Measurements from ENCODE around the gene CCR8. TPM values are rescaled to one million over a fixed set of nuclear protein-coding genes. Genes with fewer than 3 reads are reported as not detected.
"Not testable (repeated sequence)": the region's sequence is repeated elsewhere in the genome, so short reads cannot be mapped to it uniquely, and the experiment has no call there.

Gene CCR8
- total RNA-seq, 2 experiments from 2014 or later: 0.55 to 0.94 TPM

DNA sequence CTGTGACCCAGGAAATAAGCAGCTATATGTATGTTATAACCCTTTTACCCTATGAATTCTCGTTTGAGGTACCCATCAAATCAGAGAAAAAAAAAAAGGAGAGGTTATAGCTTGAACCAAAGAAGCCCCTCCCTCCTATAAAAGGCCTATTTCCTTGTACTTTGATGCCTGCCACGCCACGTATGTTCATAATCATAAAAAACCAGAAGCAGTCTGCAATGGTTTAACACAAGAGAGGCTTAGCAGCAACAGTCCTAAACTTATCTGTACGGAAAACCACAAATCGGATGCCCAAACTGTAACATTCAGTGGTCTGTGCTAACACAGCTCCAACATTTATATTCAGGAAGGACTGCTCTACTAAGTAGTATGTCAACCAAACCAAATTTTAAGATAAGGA lies 21.2 kb downstream of the CCR8 start:
- Mint-ChIP-seq H3K27ac (peak overlapping the region; percentile 69), H3K4me3 (peak overlapping the region; percentile 3), H3K4me1 (ENCODE audit: low read depth) (peaks cover 38% of the 10 kb centered on the region), H3K27me3 (ENCODE audit: low read depth) (peaks cover 11% of the 10 kb centered on the region), H3K36me3 (ENCODE audit: low read depth) (no peaks in the 10 kb centered on the region), H3K9me3 (ENCODE audit: insufficient read depth) (no peaks in the 10 kb centered on the region)
- ChIA-PET CTCF (interaction anchor here (1.4 to 5.9 kb wide), 7 partner anchors 10 to 62 kb away, joined by 3 to 26 read pairs (median 7); no protein-coding TSS in a partner anchor), POLR2A (interaction anchor here (0.7 to 1.0 kb wide), 2 partner anchors 11 to 88 kb away, joined by 3 read pairs; no protein-coding TSS in a partner anchor)
- ATAC-seq (no peak), DNase-seq (no peak)

DNA sequence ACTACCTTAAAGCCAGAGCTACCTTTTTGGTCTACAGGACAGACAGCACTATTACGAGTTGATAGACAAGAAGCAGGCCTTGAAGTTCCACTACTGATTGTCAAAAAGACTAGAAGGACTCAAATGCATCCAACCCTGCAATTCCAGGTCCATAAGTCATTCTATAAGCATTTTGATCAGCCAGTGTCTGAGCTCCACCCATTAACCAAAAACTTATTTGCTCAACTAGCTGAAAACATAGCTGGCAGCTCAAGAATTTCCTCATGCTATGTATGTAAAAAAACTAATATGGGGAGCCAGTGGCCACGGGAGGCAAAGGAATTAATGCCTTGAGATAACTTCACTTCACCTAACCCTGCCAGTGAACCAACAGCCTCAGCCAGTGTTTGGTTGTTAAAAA lies 21.6 kb downstream of the CCR8 start:
- not testable (repeated sequence) for DNase-seq; ATAC-seq; H3K9me3 Mint-ChIP-seq (ENCODE audit: insufficient read depth); H3K36me3 Mint-ChIP-seq (ENCODE audit: low read depth)
- POLR2A ChIA-PET: interaction anchor here (0.7 to 1.5 kb wide), 2 partner anchors 10 to 89 kb away, joined by 3 read pairs; no protein-coding TSS in a partner anchor
- peak overlapping the region; percentile 69 for H3K27ac Mint-ChIP-seq
- peaks cover 36% of the 10 kb centered on the region for H3K4me1 Mint-ChIP-seq (ENCODE audit: low read depth)
- CTCF ChIA-PET: interaction anchor here (1.4 to 5.9 kb wide), 8 partner anchors 10 to 63 kb away, joined by 3 to 26 read pairs (median 7); no protein-coding TSS in a partner anchor
- peak overlapping the region; percentile 3 for H3K4me3 Mint-ChIP-seq
- H3K27me3 Mint-ChIP-seq (ENCODE audit: low read depth): peaks cover 14% of the 10 kb centered on the region

DNA sequence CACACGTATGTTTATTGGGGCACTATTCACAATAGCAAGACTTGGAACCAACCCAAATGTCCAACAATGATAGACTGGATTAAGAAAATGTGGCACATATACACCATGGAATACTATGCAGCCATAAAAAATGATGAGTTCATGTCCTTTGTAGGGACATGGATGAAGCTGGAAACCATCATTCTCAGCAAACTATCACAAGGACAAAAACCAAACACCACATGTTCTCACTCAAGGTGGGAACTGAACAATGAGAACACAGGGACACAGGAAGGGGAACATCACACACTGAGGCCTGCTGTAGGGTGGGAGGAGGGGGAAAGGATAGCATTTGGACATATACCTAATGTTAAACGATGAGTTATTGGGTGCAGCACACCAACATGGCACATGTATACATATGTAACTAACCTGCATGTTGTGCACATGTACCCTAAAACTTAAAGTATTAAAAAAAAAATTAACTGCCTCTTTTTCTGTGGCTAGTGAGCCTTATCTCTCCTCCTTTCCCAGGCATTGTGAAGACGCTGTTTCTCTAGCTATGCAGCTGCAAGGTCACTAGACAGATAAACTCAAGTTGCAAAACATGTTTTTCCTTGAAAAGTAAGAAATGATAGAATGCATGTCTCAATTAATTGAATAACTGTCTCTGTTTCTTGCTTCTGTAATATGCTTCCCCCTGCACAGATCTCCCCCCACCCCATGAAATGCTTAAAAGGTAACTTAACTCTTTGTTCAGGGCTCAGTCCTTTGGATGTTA lies 23.8 kb downstream of the CCR8 start:
- POLR2A ChIA-PET; H3K9me3 Mint-ChIP-seq (ENCODE audit: insufficient read depth); H3K36me3 Mint-ChIP-seq (ENCODE audit: low read depth); ATAC-seq; H3K4me3 Mint-ChIP-seq; DNase-seq; H3K27ac Mint-ChIP-seq: not testable (repeated sequence)
- peaks cover 37% of the 10 kb centered on the region for H3K4me1 Mint-ChIP-seq (ENCODE audit: low read depth)
- CTCF ChIA-PET: interaction anchor here (1.1 to 2.0 kb wide), 2 partner anchors 61 kb away, joined by 3 to 7 read pairs; no protein-coding TSS in a partner anchor
- H3K27me3 Mint-ChIP-seq (ENCODE audit: low read depth): peaks cover 15% of the 10 kb centered on the region

DNA sequence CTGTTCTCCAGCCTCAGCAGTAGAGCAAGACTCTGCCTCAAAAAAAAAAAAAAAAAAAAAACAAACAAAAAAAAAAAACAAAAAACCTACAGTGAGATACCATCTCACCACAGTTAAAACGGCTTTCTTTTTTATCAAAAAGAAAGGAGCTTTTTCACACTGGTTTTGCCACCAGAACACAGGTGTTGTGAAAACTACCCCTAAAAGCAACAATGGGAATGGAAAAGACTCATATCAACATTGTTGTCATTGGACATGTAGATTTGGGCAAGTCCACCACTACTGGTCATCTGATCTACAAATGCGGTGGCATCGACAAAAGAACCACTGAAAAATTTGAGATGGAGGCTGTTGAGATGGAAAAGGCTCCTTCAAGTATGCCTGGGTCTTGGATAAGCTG lies 28.8 kb downstream of the CCR8 start:
- ATAC-seq (no peak), DNase-seq (no peak)
- Mint-ChIP-seq H3K4me1 (ENCODE audit: low read depth) (peaks cover 52% of the 10 kb centered on the region), H3K27me3 (ENCODE audit: low read depth) (peaks cover 13% of the 10 kb centered on the region), H3K27ac (no peak overlapping the region), H3K36me3 (ENCODE audit: low read depth) (peaks cover 7% of the 10 kb centered on the region), H3K9me3 (ENCODE audit: insufficient read depth) (no peaks in the 10 kb centered on the region), H3K4me3 (no peak overlapping the region)
- POLR2A ChIA-PET: interaction anchor here (0.7 to 1.0 kb wide), 2 partner anchors 11 to 1881 kb away, joined by 3 read pairs; no protein-coding TSS in a partner anchor
- CTCF ChIA-PET: interaction anchor here (0.8 to 8.8 kb wide), 7 partner anchors 10 to 70 kb away, joined by 3 to 77 read pairs (median 4); no protein-coding TSS in a partner anchor

DNA sequence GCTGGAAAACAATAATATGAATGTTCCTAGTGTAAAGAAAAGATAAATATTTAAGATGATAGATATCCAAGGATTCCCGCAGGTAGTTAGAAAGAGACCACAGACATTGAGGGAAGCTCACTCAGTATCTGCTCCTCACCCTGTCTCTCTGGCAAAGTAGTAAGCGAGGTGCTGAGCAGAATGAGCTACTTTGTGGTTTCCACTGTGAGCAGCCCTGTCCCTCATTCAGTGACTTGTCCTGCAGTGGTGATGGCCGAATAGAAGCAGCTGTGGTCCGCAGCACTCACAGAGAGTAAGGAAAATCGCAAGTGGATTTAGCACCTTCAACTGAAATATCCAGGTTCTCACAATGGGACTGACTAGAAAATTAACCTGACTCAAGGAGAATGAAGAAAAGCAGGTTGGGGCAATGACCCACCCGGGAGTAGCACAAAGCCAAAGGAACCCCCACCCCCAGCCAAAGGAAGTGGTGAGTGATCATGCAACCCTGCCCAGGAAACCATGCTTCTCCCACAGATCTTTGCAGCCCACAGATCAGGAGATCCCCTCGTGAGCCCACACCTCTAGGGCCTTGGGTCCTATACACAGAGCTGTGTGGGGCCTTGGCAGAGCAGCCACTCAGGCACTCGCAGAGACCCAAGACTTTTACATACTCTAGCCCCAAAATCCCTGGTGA lies 31.9 kb downstream of the CCR8 start:
- CTCF ChIA-PET: interaction anchor here (1.1 to 8.8 kb wide), 7 partner anchors 11 to 235 kb away, joined by 3 to 77 read pairs (median 11); no protein-coding TSS in a partner anchor
- Mint-ChIP-seq H3K36me3 (ENCODE audit: low read depth) (peaks cover 9% of the 10 kb centered on the region), H3K27ac (peak overlapping the region; percentile 83), H3K4me3 (peak overlapping the region; percentile 49), H3K27me3 (ENCODE audit: low read depth) (peaks cover 19% of the 10 kb centered on the region), H3K9me3 (ENCODE audit: insufficient read depth) (no peaks in the 10 kb centered on the region), H3K4me1 (ENCODE audit: low read depth) (peaks cover 59% of the 10 kb centered on the region)
- ATAC-seq: peak; percentile 86
- POLR2A ChIA-PET: interaction anchor here (0.7 to 1.4 kb wide), 5 partner anchors 10 to 69 kb away, joined by 3 read pairs; no protein-coding TSS in a partner anchor
- peak; percentile 72 for DNase-seq

DNA sequence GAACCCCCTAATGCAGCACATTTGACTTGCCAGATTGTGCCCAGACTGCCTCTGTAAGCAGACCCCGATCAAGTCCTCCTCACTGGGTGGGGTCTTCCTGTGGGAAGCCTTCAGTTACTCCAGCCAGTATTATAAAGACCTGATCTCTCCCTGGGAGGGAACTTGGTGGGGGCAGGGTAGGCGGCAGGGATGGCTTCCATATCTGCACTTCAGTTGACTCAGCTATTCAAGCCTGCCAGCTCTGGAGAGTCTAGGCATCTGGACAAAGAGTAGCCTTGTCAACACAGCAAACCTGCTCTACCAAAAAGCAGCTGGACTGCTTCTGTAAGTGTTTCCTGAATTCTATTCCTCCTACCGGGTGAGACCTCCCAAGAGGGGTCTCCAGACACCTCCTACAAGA lies 32.7 kb downstream of the CCR8 start:
- Mint-ChIP-seq H3K27me3 (ENCODE audit: low read depth) (peaks cover 19% of the 10 kb centered on the region), H3K4me1 (ENCODE audit: low read depth) (peaks cover 57% of the 10 kb centered on the region), H3K4me3 (no peak overlapping the region), H3K9me3 (ENCODE audit: insufficient read depth) (no peaks in the 10 kb centered on the region), H3K27ac (peak overlapping the region; percentile 33), H3K36me3 (ENCODE audit: low read depth) (peaks cover 9% of the 10 kb centered on the region)
- CTCF ChIA-PET: interaction anchor here (1.0 to 8.8 kb wide), 6 partner anchors 11 to 172 kb away, joined by 3 to 77 read pairs (median 13); no protein-coding TSS in a partner anchor
- ATAC-seq (no peak), DNase-seq (no peak)
- POLR2A ChIA-PET: interaction anchor here (0.9 to 1.4 kb wide), 4 partner anchors 10 to 45 kb away, joined by 3 read pairs; no protein-coding TSS in a partner anchor

DNA sequence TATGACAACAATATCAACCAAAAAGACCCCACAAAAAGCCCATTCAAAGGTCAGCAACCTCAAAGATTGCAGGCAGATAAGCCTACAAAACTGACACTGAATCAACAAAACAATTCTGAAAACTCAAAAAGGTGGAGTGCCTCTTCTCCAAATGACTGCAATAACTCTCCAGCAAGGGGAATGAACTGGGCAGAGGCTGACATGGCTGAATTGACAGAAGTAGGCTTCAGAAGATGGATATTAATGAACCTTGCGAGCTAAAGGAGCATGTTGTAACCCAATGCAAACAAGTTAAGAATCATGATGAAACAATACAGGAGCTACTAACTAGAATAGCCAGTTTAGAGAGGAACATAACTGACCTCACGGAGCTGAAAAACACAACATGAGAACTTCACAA lies 33.3 kb downstream of the CCR8 start:
- ChIA-PET CTCF (interaction anchor here (1.0 to 8.8 kb wide), 6 partner anchors 11 to 173 kb away, joined by 3 to 77 read pairs (median 13); no protein-coding TSS in a partner anchor), POLR2A (interaction anchor here (1.1 kb wide), 1 partner anchor 44 kb away, joined by 3 read pairs; no protein-coding TSS in a partner anchor)
- peaks cover 50% of the 10 kb centered on the region for H3K4me1 Mint-ChIP-seq (ENCODE audit: low read depth)
- peak overlapping the region; percentile 26 for H3K27ac Mint-ChIP-seq
- H3K9me3 Mint-ChIP-seq (ENCODE audit: insufficient read depth): no peaks in the 10 kb centered on the region
- H3K36me3 Mint-ChIP-seq (ENCODE audit: low read depth): peaks cover 9% of the 10 kb centered on the region
- H3K27me3 Mint-ChIP-seq (ENCODE audit: low read depth): peaks cover 19% of the 10 kb centered on the region
- no peak for DNase-seq
- ATAC-seq: no peak
- H3K4me3 Mint-ChIP-seq: no peak overlapping the region

DNA sequence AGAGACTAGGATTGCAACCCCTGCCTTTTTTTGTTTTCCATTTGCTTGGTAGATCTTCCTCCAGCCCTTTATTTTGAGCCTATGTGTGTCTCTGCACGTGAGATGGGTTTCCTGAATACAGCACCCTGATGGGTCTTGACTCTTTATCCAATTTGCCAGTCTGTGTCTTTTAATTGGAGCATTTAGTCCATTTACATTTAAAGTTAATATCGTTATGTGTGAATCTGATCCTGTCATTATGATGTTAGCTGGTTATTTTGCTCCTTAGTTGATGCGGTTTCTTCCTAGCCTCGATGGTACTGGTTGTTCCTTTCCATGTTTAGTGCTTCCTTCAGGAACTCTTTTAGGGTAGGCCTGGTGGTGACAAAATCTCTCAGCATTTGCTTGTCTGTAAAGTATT lies 40.9 kb downstream of the CCR8 start:
- H3K4me3 Mint-ChIP-seq; H3K27ac Mint-ChIP-seq; H3K4me1 Mint-ChIP-seq (ENCODE audit: low read depth); H3K9me3 Mint-ChIP-seq (ENCODE audit: insufficient read depth); H3K36me3 Mint-ChIP-seq (ENCODE audit: low read depth); DNase-seq; ATAC-seq; POLR2A ChIA-PET; CTCF ChIA-PET: not testable (repeated sequence)
- H3K27me3 Mint-ChIP-seq (ENCODE audit: low read depth): peaks cover 30% of the 10 kb centered on the region

DNA sequence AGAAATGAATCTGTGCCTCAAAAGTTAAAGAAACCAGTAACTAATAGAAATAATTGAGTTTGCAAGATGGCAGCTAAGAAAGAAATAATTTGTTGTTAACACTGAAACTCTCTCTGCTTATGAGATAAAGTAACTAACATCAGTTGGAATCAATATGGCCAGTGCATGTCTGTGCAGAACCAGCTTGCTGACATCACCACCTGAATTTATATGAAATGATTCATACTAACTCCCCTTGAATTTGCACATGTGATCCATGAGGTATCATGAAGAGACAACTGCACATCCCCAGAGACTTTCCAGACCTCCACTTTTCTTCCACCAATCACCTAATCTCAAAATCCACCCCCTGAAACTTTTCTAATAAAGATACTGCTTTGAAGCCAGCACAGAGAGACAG lies 43.3 kb downstream of the CCR8 start:
- CTCF ChIA-PET: interaction anchor here (2.7 to 7.5 kb wide), 3 partner anchors 12 to 85 kb away, joined by 13 to 77 read pairs (median 24); no protein-coding TSS in a partner anchor
- peaks cover 25% of the 10 kb centered on the region for H3K27me3 Mint-ChIP-seq (ENCODE audit: low read depth)
- H3K27ac Mint-ChIP-seq: no peak overlapping the region
- H3K4me3 Mint-ChIP-seq: no peak overlapping the region
- no peaks in the 10 kb centered on the region for H3K9me3 Mint-ChIP-seq (ENCODE audit: insufficient read depth)
- ATAC-seq: no peak
- no peak for DNase-seq
- peaks cover 2% of the 10 kb centered on the region for H3K4me1 Mint-ChIP-seq (ENCODE audit: low read depth)
- POLR2A ChIA-PET: no interaction called here
- no peaks in the 10 kb centered on the region for H3K36me3 Mint-ChIP-seq (ENCODE audit: low read depth)

DNA sequence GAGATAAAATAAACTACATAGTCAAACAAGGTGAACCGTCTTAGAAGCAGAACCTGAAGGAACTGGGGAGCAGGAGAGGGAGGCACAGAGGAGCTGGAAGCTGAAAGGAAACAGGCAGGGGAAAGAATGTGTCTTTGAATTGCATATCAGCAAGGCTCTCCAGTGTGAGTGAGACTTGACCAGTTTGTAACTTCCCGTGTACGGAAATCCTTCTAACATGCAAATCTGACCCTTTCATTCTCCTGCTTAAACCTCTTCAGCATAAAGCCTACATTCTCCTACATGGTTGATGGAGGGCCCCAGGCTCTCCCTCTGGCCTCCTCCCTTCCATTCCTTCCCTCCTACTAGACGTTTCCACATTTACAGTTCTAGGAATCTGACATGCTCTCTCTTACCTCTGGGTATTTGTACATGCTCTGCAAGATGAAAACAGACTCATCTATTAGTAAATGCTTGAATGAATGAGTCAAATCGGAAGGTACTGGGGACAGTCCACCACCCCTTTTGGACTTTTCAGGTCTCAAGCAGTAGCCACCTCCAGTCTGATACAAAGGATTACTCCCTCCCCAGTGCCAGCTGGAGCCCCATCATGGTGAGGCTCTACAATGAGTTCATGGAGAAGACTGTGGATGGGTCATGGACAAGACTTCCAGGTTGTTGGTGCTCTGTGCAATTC lies 47.6 kb downstream of the CCR8 start:
- H3K36me3 Mint-ChIP-seq (ENCODE audit: low read depth): no peaks in the 10 kb centered on the region
- H3K27ac Mint-ChIP-seq: no peak overlapping the region
- no peaks in the 10 kb centered on the region for H3K9me3 Mint-ChIP-seq (ENCODE audit: insufficient read depth)
- peaks cover 7% of the 10 kb centered on the region for H3K4me1 Mint-ChIP-seq (ENCODE audit: low read depth)
- H3K27me3 Mint-ChIP-seq (ENCODE audit: low read depth): peaks cover 2% of the 10 kb centered on the region
- ChIA-PET POLR2A (interaction anchor here (0.9 to 2.6 kb wide), 2 partner anchors 16 to 29 kb away, joined by 3 to 8 read pairs; partner anchors contain the start of gene RPSA), CTCF (interaction anchor here (0.8 to 7.5 kb wide), 12 partner anchors 10 to 160 kb away, joined by 3 to 238 read pairs (median 6); partner anchors contain the start of gene RPSA)
- ATAC-seq: no peak
- no peak overlapping the region for H3K4me3 Mint-ChIP-seq
- no peak for DNase-seq

DNA sequence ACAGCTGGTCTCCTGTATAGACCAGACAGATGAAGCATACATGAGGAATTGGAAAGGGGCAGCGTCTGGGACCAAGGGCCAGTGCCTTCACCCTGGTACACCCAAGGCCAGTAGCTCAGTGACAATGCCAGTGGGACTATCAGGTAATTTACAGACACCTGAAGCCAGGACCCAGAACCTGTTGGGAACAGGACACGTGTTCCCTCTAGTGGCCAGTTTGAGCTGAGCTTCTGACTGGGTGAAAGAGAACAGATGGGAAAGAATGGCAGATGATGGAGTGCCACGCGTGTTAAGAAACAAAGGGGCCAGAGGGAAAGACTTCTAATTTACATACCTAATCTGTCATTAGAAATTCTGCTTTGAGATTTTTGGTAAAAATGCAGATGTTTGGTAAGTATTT lies 48.6 kb downstream of the CCR8 start:
- ATAC-seq: peak; percentile 76
- ChIA-PET CTCF (interaction anchor here (0.7 to 7.5 kb wide), 26 partner anchors 9 to 252 kb away, joined by 3 to 238 read pairs (median 4); partner anchors contain the start of gene RPSA), POLR2A (interaction anchor here (0.9 to 2.6 kb wide), 4 partner anchors 9 to 87 kb away, joined by 3 to 8 read pairs (median 5); partner anchors contain the start of gene RPSA)
- H3K27me3 Mint-ChIP-seq (ENCODE audit: low read depth): peaks cover 2% of the 10 kb centered on the region
- H3K4me1 Mint-ChIP-seq (ENCODE audit: low read depth): peaks cover 11% of the 10 kb centered on the region
- no peak overlapping the region for H3K27ac Mint-ChIP-seq
- H3K9me3 Mint-ChIP-seq (ENCODE audit: insufficient read depth): no peaks in the 10 kb centered on the region
- no peaks in the 10 kb centered on the region for H3K36me3 Mint-ChIP-seq (ENCODE audit: low read depth)
- peak; percentile 74 for DNase-seq
- no peak overlapping the region for H3K4me3 Mint-ChIP-seq

All from activated CD8-positive, alpha-beta T cell treated with anti-CD3 and anti-CD28 coated beads, Interleukin-2, amount 10 ng/mL, durations not matched to agents 7 days and 5 days (primary cell).